AML-193 (cell line): ENCODE results near the gene DCUN1D3.
"Not testable (repeated sequence)": the region's sequence is repeated elsewhere in the genome, so short reads cannot be mapped to it uniquely, and the experiment has no call there.

Experiments
- DNase-seq, 2 experiments: peaks; one replicate each; lab custom pipeline; 2025; lab: John Stamatoyannopoulos, UW

Gene DCUN1D3

GRCh38 chr16:20900299-20901067, at the start of gene DCUN1D3, which contains the start of gene LYRM1:
Gene DCUN1D3, minus strand, starts transcription at chr16:20900358. Its CDS starts 37,820 bp downstream, at chr16:20862538.
Gene LYRM1, plus strand, starts transcription at chr16:20900771. Its CDS starts 14,785 bp downstream, at chr16:20915556.
- DNase-seq = peak; percentile 88 to 89

- DNase-seq = no peak
Measured at GRCh38 chr16:20949660-20950059, 49.5 kb upstream of the DCUN1D3 start.

- DNase-seq = no peak
Measured at GRCh38 chr16:20948444-20948843, 48.3 kb upstream of the DCUN1D3 start.

GRCh38 chr16:20946015-20946629, 46.0 kb upstream of the DCUN1D3 start:
- no peak for DNase-seq

GRCh38 chr16:20945575-20945875, 45.4 kb upstream of the DCUN1D3 start:
- DNase-seq = not testable (repeated sequence)

GRCh38 chr16:20944861-20945574, 44.9 kb upstream of the DCUN1D3 start:
- no peak for DNase-seq

GRCh38 chr16:20942256-20942655, 42.1 kb upstream of the DCUN1D3 start:
- no peak for DNase-seq

- no peak for DNase-seq
Measured at GRCh38 chr16:20941636-20941926, 41.4 kb upstream of the DCUN1D3 start.

- peak; percentile 71 to 74 for DNase-seq
Measured at GRCh38 chr16:20940871-20941635, 40.9 kb upstream of the DCUN1D3 start.

- no peak for DNase-seq
Measured at GRCh38 chr16:20939611-20940010, 39.5 kb upstream of the DCUN1D3 start.

GRCh38 chr16:20938426-20938825, 38.3 kb upstream of the DCUN1D3 start:
- DNase-seq = peak; percentile 39 to 45

- DNase-seq = no peak
Measured at GRCh38 chr16:20937736-20938135, 37.6 kb upstream of the DCUN1D3 start.

- DNase-seq = no peak
Measured at GRCh38 chr16:20933589-20933988, 33.4 kb upstream of the DCUN1D3 start.

- no peak for DNase-seq
Measured at GRCh38 chr16:20931066-20931600, 31.0 kb upstream of the DCUN1D3 start.

- DNase-seq = no peak
Measured at GRCh38 chr16:20930365-20930690, 30.2 kb upstream of the DCUN1D3 start.

GRCh38 chr16:20929676-20930364, 29.7 kb upstream of the DCUN1D3 start:
- not testable (repeated sequence) for DNase-seq

GRCh38 chr16:20928774-20929411, 28.7 kb upstream of the DCUN1D3 start:
- no peak for DNase-seq

- no peak for DNase-seq
Measured at GRCh38 chr16:20925751-20926150, 25.6 kb upstream of the DCUN1D3 start.

GRCh38 chr16:20923876-20924275, 23.7 kb upstream of the DCUN1D3 start:
- no peak for DNase-seq

- DNase-seq = no peak
Measured at GRCh38 chr16:20920799-20921198, 20.6 kb upstream of the DCUN1D3 start.

- no peak for DNase-seq
Measured at GRCh38 chr16:20920091-20920490, 19.9 kb upstream of the DCUN1D3 start.
